ENCODE data around the gene LRRFIP2. TPM values are rescaled to one million over a fixed set of nuclear protein-coding genes. Genes with fewer than 3 reads are reported as not detected.

Gene LRRFIP2
- total RNA-seq, 2 donors from 2014 or later, result 32.6 to 34.6 TPM

GRCh38 chr3:37015642-37016041 is 158.7 kb downstream of the LRRFIP2 start:
- TF ChIP-seq CTCF (conservative IDR thresholded peaks at IDR 0.05), result no peak
- peaks cover 73% of the 10 kb centered on the region for H3K36me3 Mint-ChIP-seq (ENCODE audit: low read depth)

GRCh38 chr3:37014620-37015019 is 159.8 kb downstream of the LRRFIP2 start:
- H3K27ac ChIP-seq (ENCODE audit: low read depth, low read length), result no peak overlapping the region

More at GRCh38 chr3:37015642-37016041, 158.7 kb downstream of the LRRFIP2 start:
- Mint-ChIP-seq H3K27me3 (ENCODE audit: insufficient read depth) (no peaks in the 10 kb centered on the region), H3K4me3 (no peak overlapping the region), H3K27ac (no peak overlapping the region), H3K4me1 (no peaks in the 10 kb centered on the region), H3K9me3 (no peaks in the 10 kb centered on the region)
- Histone ChIP-seq H3K4me1 (ENCODE audit: control insufficient read depth, insufficient read depth, low read length) (no peaks in the 10 kb centered on the region), H3K27me3 (ENCODE audit: control insufficient read depth, insufficient read depth, low read length, poor library complexity, severe bottlenecking) (no peaks in the 10 kb centered on the region), H3K9me3 (ENCODE audit: control insufficient read depth, low read length) (no peaks in the 10 kb centered on the region), H3K4me3 (ENCODE audit: low read length) (no peak overlapping the region), H3K36me3 (ENCODE audit: control insufficient read depth, insufficient read depth, low read length) (peaks cover 81% of the 10 kb centered on the region), H3K27ac (ENCODE audit: low read depth, low read length) (no peak overlapping the region), H3K9ac (ENCODE audit: extremely low read depth, low read length, poor library complexity, severe bottlenecking) (no peak overlapping the region)
- 91 to 93% methylated on average over 4 to 5 of the region's 5 CpGs for WGBS, 2 experiments (ENCODE audit: insufficient coverage in 1 of 2, insufficient read length in 1 of 2)
- no peak for DNase-seq

More at GRCh38 chr3:37014620-37015019, 159.8 kb downstream of the LRRFIP2 start:
- Histone ChIP-seq H3K4me3 (ENCODE audit: low read length) (no peak overlapping the region), H3K27me3 (ENCODE audit: control insufficient read depth, insufficient read depth, low read length, poor library complexity, severe bottlenecking) (no peaks in the 10 kb centered on the region), H3K9me3 (ENCODE audit: control insufficient read depth, low read length) (no peaks in the 10 kb centered on the region), H3K36me3 (ENCODE audit: control insufficient read depth, insufficient read depth, low read length) (peaks cover 71% of the 10 kb centered on the region), H3K4me1 (ENCODE audit: control insufficient read depth, insufficient read depth, low read length) (no peaks in the 10 kb centered on the region), H3K9ac (ENCODE audit: extremely low read depth, low read length, poor library complexity, severe bottlenecking) (no peak overlapping the region)
- 83 to 95% methylated on average over 1 to 2 of the region's 2 CpGs for WGBS, 2 experiments (ENCODE audit: insufficient coverage in 1 of 2, insufficient read length in 1 of 2)
- DNase-seq, result no peak
- no peak overlapping the region for H3K27ac Mint-ChIP-seq
- H3K9me3 Mint-ChIP-seq, result no peaks in the 10 kb centered on the region
- no peaks in the 10 kb centered on the region for H3K4me1 Mint-ChIP-seq
- H3K4me3 Mint-ChIP-seq, result no peak overlapping the region
- no peaks in the 10 kb centered on the region for H3K27me3 Mint-ChIP-seq (ENCODE audit: insufficient read depth)
- TF ChIP-seq CTCF (conservative IDR thresholded peaks at IDR 0.05), result no peak
- peaks cover 63% of the 10 kb centered on the region for H3K36me3 Mint-ChIP-seq (ENCODE audit: low read depth)

Other genes with a start within 250 kb of the LRRFIP2 start
- gene TRANK1, start 229.5 kb downstream of the LRRFIP2 start, total RNA-seq, result 10 to 100 TPM in 1 of 2 donors, 1 to 10 TPM in 1; 9.0 to 20.1 TPM
- gene EPM2AIP1, start 181.5 kb downstream of the LRRFIP2 start, total RNA-seq, result 10 to 100 TPM; 15.7 to 19.5 TPM
- gene MLH1, start 181.1 kb downstream of the LRRFIP2 start, total RNA-seq, result 10 to 100 TPM; 36.4 to 47.0 TPM
- 10 to 100 TPM; 57.0 to 79.6 TPM for gene GOLGA4, start 68.7 kb upstream of the LRRFIP2 start, total RNA-seq

Data from endodermal cell (in vitro differentiated cells).